Measurements from ENCODE around the gene EPB41L5. TPM values are rescaled to one million over a fixed set of nuclear protein-coding genes. Genes with fewer than 3 reads are reported as not detected.
"Not testable (repeated sequence)": the region's sequence is repeated elsewhere in the genome, so short reads cannot be mapped to it uniquely, and the experiment has no call there.

EPB41L5 gene
- total and polyA plus RNA-seq, 8 donors, result 5.3 to 64.5 (median 28.5) TPM

DNA sequence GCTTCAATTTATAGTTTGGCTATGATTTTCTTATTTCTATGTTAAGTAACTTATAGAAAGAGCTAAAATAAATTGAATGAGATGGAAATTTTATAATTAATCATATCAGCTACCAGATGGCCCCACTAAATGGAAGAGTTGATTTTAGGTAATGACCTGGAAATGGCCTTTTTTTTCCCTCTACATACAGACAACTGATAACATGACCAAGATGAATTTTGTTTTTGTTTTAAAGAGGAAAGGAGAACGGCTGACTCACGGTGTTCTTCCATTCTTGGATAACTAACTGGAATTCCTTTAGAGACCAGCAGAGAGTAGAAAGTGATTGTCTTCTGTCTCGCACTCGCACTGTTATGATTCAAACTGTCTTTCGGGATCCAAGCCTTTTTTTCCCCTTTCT lies 119.3 kb downstream of the EPB41L5 start:
- 80 to 87% (median 85%) methylated on average over 5 of the region's 5 CpGs for WGBS, 5 donors
- no peaks in the 10 kb centered on the region for H3K9me3 ChIP-seq
- intact Hi-C loops (cut with DNase I; ENCODE audit: low total_unique reads), result no loop called here
- no peak for DNase-seq
- H3K4me3 ChIP-seq, result no peak overlapping the region
- H3K27me3 ChIP-seq, result no peaks in the 10 kb centered on the region
- no peak for TF ChIP-seq EP300 (IDR thresholded peaks at IDR 0.05)
- TF ChIP-seq POLR2AphosphoS5 (IDR thresholded peaks at IDR 0.05), result no peak
- TF ChIP-seq POLR2A (IDR thresholded peaks at IDR 0.05), result no peak
- TF ChIP-seq, protein P1, sequence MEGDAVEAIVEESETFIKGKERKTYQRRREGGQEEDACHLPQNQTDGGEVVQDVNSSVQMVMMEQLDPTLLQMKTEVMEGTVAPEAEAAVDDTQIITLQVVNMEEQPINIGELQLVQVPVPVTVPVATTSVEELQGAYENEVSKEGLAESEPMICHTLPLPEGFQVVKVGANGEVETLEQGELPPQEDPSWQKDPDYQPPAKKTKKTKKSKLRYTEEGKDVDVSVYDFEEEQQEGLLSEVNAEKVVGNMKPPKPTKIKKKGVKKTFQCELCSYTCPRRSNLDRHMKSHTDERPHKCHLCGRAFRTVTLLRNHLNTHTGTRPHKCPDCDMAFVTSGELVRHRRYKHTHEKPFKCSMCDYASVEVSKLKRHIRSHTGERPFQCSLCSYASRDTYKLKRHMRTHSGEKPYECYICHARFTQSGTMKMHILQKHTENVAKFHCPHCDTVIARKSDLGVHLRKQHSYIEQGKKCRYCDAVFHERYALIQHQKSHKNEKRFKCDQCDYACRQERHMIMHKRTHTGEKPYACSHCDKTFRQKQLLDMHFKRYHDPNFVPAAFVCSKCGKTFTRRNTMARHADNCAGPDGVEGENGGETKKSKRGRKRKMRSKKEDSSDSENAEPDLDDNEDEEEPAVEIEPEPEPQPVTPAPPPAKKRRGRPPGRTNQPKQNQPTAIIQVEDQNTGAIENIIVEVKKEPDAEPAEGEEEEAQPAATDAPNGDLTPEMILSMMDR (IDR thresholded peaks at IDR 0.05), result no peak
- peaks cover 12 to 48% (median 37%) of the 10 kb centered on the region in 4 donors for H3K36me3 ChIP-seq
- H3K4me1 ChIP-seq, result no peaks in the 10 kb centered on the region
- H3K27ac ChIP-seq, result no peak overlapping the region

DNA sequence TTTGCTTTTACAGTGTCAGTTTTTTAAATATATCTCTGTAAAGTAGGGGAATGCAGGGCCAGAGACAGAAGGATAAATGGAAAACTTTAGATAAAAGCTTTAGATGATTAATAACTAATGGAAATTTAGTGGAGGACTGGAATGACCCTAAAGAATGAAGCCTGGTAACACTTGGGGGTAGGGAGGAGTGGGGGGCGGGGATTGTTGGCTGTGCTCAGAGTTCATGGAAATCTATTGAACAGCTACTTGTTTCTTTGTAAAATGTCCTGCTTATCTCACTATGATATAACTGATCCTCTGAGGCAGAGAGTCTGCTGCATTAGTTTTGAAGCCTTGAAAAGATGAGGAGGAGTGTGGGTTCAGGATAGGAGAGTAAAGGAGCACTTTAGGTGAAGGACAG lies 119.8 kb downstream of the EPB41L5 start:
- Histone ChIP-seq H3K9me3 (no peaks in the 10 kb centered on the region), H3K27ac (no peak overlapping the region), H3K27me3 (no peaks in the 10 kb centered on the region), H3K36me3 (peaks cover 12 to 47% (median 37%) of the 10 kb centered on the region in 4 donors), H3K4me3 (no peak overlapping the region), H3K4me1 (no peaks in the 10 kb centered on the region)
- 95 to 100% (median 100%) methylated on average over 1 of the region's 1 CpG for WGBS, 5 donors
- intact Hi-C loops (cut with DNase I; ENCODE audit: low total_unique reads), result no loop called here
- no peak for TF ChIP-seq EP300 (IDR thresholded peaks at IDR 0.05)
- TF ChIP-seq, protein P1 (IDR thresholded peaks at IDR 0.05), result no peak
- no peak for TF ChIP-seq POLR2AphosphoS5 (IDR thresholded peaks at IDR 0.05)
- TF ChIP-seq POLR2A (IDR thresholded peaks at IDR 0.05), result no peak
- DNase-seq, result no peak

DNA sequence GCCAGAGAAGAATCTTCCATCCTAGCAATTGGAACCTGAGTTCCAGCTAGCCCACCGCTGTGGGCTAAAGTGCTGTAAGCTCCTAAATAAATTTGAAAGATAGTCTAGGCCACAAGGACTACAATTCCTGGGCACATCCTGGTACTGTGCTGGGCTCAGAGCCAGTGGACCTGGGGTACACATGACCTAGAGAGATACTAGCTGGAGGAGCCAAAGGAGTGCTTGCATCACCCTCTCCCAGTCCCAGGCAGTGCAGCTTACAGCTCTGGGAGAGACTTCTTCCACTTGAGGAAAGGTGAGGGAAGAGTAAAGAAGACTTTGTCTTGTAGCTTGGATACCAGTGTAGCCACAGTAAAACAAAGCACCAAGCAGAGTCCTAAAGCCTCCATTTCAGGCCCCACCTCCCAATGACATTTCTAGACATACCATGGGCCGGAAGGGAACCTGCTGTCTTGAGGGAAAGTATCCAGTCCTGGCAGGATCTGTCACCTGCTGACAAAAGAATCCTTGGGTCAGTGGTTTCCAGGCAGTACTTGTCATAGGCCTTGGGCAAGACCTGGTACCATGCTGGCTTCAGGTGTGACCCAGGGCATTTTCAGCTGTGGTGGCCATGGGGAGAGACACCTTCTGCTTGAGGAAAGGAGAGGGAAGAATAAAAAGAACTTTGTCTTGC lies 120.8 kb downstream of the EPB41L5 start:
- Histone ChIP-seq H3K27me3 (no peaks in the 10 kb centered on the region), H3K4me1 (no peaks in the 10 kb centered on the region), H3K4me3 (no peak overlapping the region), H3K27ac (no peak overlapping the region), H3K36me3 (peaks cover 12 to 44% (median 34%) of the 10 kb centered on the region in 4 donors), H3K9me3 (no peaks in the 10 kb centered on the region)
- TF ChIP-seq EP300 (IDR thresholded peaks at IDR 0.05) (no peak), POLR2AphosphoS5 (IDR thresholded peaks at IDR 0.05) (no peak), POLR2A (IDR thresholded peaks at IDR 0.05) (no peak)
- TF ChIP-seq, protein P1 (IDR thresholded peaks at IDR 0.05), result no peak
- DNase-seq, result no peak
- WGBS, 5 donors, result 88 to 96% (median 93%) methylated on average over 2 of the region's 2 CpGs
- intact Hi-C loops (cut with DNase I; ENCODE audit: low total_unique reads), result no loop called here

DNA sequence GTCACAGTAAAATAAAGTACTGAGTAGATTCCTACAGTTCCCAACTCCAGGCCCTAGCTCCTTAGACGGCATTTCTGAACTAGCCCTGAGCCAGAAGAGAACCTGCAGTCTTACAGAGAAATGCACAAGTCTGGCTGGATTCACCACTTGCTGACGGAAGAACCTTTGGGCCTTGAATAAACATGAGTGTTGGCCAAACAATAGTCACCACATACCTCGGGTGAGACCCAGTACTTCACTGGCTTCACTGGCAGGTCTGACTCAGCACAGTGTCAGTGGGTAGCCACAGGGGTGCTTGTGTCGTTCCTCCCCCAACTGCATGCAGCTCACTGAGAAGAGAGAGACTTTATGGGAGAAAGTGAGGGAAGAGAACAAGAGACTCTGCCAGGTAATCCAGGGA lies 121.4 kb downstream of the EPB41L5 start:
- DNase-seq, result no peak
- Histone ChIP-seq H3K36me3 (peaks cover 12 to 40% (median 32%) of the 10 kb centered on the region in 4 donors), H3K27me3 (no peaks in the 10 kb centered on the region), H3K9me3 (no peaks in the 10 kb centered on the region), H3K27ac (no peak overlapping the region), H3K4me1 (no peaks in the 10 kb centered on the region), H3K4me3 (no peak overlapping the region)
- TF ChIP-seq POLR2A (IDR thresholded peaks at IDR 0.05) (no peak), POLR2AphosphoS5 (IDR thresholded peaks at IDR 0.05) (no peak), EP300 (IDR thresholded peaks at IDR 0.05) (no peak)
- TF ChIP-seq, protein P1 (IDR thresholded peaks at IDR 0.05), result no peak
- WGBS, 5 donors, result 76 to 86% (median 81%) methylated on average over 4 of the region's 4 CpGs
- intact Hi-C loops (cut with DNase I; ENCODE audit: low total_unique reads), result no loop called here

DNA sequence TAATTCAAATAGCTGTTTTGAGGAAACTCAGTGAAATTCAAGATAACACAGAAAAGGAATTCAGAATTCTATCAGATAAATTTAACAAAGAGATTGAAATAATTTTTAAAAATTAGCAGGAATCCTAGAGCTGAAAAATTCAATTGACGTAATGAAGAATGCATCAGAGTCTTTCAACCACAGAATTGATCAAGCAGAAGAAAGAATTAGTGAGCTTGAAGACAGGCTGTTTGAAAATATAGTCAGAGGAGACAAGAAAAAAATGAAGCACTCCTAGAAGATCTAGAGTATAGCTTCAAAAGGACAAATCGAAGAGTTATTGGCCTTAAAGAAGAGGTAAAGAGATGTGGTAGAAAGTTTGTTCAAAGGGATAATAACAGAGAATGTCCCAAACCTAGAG lies 122.1 kb downstream of the EPB41L5 start:
- intact Hi-C loops (cut with DNase I; ENCODE audit: low total_unique reads); H3K4me1 ChIP-seq; H3K27ac ChIP-seq; H3K4me3 ChIP-seq; H3K27me3 ChIP-seq; DNase-seq; H3K9me3 ChIP-seq: not testable (repeated sequence)
- 95 to 98% (median 97%) methylated on average over 2 of the region's 2 CpGs for WGBS, 5 donors
- H3K36me3 ChIP-seq, result peaks cover 12 to 35% (median 31%) of the 10 kb centered on the region in 4 donors

Data from stomach (tissue), 9 donors.